HFFc6 (cell line): ENCODE measurements around the gene NIPAL3. TPM values are rescaled to one million over a fixed set of nuclear protein-coding genes. Genes with fewer than 3 reads are reported as not detected.
A peak's percentile ranks its signal among the peaks of the same experiment; 100 is the strongest.

Source experiments
- DNase-seq: peaks from one replicate; pipeline ENCODE4 v3.0.0-alpha.2; 2018
- H3K27ac Mint-ChIP-seq: 2 replicates; pipeline ENCODE4 v1.8.0; 2020; ENCODE audit warnings: mild to moderate bottlenecking, mixed read lengths
- H3K27me3 Mint-ChIP-seq: 2 replicates; pipeline ENCODE4 v1.8.0; 2021; ENCODE audit warnings: mild to moderate bottlenecking, moderate library complexity, mixed read lengths; ENCODE audit not compliant: insufficient read depth
- H3K36me3 Mint-ChIP-seq: 2 replicates; pipeline ENCODE4 v1.8.0; 2021; ENCODE audit warnings: low read depth, mixed read lengths
- H3K4me1 Mint-ChIP-seq: 2 replicates; pipeline ENCODE4 v1.8.0; 2020; ENCODE audit warnings: low read depth, mixed read lengths
- H3K4me3 Mint-ChIP-seq: 2 replicates; pipeline ENCODE4 v1.8.0; 2020; ENCODE audit warnings: mild to moderate bottlenecking, moderate library complexity, mixed read lengths
- H3K9me3 Mint-ChIP-seq: 2 replicates; pipeline ENCODE4 v1.8.0; 2020; ENCODE audit warnings: mild to moderate bottlenecking, mixed read lengths
- total RNA-seq, 6 experiments: library from RNA; stranded (reverse); fragmentation: NEBNext Ultra II Directional; extraction: Animal tissue kit (Norgen Biotek cat#: 25700); gene quantifications; 2 replicates in 1 of 6; 3 replicates in 5 of 6; pipeline ENCODE4 v1.2.3, GENCODE V29; 2021
- TF ChIP-seq, protein P1 (sequence below): fragments of 200-600 bp; sonication (generic); IDR thresholded peaks from 2 replicates; pipeline ENCODE4 v1.5.0; 2021; ENCODE audit warnings: antibody characterized with exemption, mild to moderate bottlenecking

Gene NIPAL3
- total RNA-seq, 6 experiments from 2014 or later = 97.8 to 164 (median 107) TPM

DNA sequence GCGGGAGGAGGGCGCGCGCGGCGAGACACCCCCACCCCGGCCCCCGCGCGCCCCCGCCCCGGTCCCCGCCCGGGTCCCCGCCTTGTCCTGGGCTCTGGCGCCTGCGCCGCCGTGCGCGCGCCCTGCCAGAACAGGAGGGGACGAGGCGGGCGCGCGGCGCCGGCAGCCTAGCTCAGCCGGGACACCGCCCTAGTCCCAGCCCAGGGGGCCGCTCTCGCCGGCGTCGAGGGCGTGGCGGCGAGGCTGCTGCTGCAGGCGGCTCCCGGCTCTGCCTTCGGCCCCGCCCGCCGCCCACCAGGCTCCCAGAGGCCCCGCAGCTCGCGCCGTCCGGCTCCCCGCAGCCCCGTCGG lies 87.1 kb downstream of the NIPAL3 start, which contains the start of gene RCAN3:
TSS of gene RCAN3 (plus strand) at position 128 of the 350 bp plus-strand sequence. CDS start 11,537 bp downstream, outside the sequence.
- Mint-ChIP-seq H3K27me3 (peaks cover 17% of the 10 kb centered on the region), H3K9me3 (no peaks in the 10 kb centered on the region), H3K4me1 (peaks cover 30% of the 10 kb centered on the region), H3K27ac (peak within 1 kb of the TSS; percentile 90), H3K4me3 (peak within 1 kb of the TSS; percentile 93), H3K36me3 (no peaks in the 10 kb centered on the region; the same call in 1 of the 2 replicates)
- DNase-seq = peak; percentile 77
- TF ChIP-seq, protein P1, sequence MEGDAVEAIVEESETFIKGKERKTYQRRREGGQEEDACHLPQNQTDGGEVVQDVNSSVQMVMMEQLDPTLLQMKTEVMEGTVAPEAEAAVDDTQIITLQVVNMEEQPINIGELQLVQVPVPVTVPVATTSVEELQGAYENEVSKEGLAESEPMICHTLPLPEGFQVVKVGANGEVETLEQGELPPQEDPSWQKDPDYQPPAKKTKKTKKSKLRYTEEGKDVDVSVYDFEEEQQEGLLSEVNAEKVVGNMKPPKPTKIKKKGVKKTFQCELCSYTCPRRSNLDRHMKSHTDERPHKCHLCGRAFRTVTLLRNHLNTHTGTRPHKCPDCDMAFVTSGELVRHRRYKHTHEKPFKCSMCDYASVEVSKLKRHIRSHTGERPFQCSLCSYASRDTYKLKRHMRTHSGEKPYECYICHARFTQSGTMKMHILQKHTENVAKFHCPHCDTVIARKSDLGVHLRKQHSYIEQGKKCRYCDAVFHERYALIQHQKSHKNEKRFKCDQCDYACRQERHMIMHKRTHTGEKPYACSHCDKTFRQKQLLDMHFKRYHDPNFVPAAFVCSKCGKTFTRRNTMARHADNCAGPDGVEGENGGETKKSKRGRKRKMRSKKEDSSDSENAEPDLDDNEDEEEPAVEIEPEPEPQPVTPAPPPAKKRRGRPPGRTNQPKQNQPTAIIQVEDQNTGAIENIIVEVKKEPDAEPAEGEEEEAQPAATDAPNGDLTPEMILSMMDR = no peak

DNA sequence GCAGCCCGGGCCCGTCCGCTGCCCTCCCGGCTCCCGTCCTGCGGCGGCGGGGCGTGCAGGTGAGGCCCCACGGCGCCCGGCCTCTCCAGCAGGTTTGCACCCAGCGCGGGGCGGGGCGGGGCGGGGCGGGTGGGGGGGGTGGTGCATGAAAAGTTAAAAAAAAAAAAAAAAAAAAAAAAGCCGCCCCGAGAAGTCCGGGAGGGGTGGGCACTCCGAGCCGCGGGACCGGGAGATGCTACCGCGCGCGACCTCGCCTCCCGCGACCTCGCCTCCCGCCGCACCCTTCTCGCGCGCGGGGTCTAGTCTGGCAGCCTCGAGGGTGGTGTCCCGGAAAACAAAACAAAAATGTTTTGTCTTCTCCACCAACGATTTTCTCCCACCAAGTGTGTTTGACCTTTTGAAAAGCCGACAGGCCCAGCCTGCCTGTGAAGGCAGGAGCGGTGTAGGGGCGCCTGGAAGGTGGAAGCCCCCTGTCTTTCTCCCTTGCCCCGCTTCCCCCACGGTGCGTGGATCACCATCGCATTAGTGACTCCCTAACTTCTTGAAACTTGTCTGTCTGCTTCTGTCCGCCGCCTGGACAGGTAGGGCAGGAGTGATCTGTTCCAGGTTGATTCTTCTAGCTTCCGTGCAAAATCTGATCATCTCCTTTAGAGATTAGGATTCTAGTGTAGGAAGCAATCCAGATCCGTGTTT lies 87.6 kb downstream of the NIPAL3 start:
- Mint-ChIP-seq H3K9me3 (no peaks in the 10 kb centered on the region), H3K36me3 (peaks cover 2% of the 10 kb centered on the region; the same call in 1 of the 2 replicates), H3K27ac (peak overlapping the region; percentile 80), H3K4me3 (peak overlapping the region; percentile 93), H3K4me1 (peaks cover 30% of the 10 kb centered on the region), H3K27me3 (peaks cover 13% of the 10 kb centered on the region)
- TF ChIP-seq, protein P1 = no peak
- DNase-seq = no peak

- TF ChIP-seq, protein P1 = no peak
- no peak for DNase-seq
- Mint-ChIP-seq H3K4me1 (peaks cover 30% of the 10 kb centered on the region), H3K27ac (peak overlapping the region; percentile 80; the same call in 1 of the 2 replicates), H3K27me3 (peaks cover 7% of the 10 kb centered on the region), H3K36me3 (peaks cover 8% of the 10 kb centered on the region), H3K4me3 (peak overlapping the region; percentile 93), H3K9me3 (no peaks in the 10 kb centered on the region)
Measured at GRCh38 chr1:24503870-24504523, 88.4 kb downstream of the NIPAL3 start.

GRCh38 chr1:24504560-24504959 lies 89.0 kb downstream of the NIPAL3 start:
- Mint-ChIP-seq H3K27ac (no peak overlapping the region), H3K36me3 (peaks cover 13% of the 10 kb centered on the region), H3K9me3 (no peaks in the 10 kb centered on the region), H3K4me3 (peak overlapping the region; percentile 93; the same call in 1 of the 2 replicates), H3K27me3 (peaks cover 4% of the 10 kb centered on the region), H3K4me1 (peaks cover 30% of the 10 kb centered on the region)
- no peak for DNase-seq
- TF ChIP-seq, protein P1 = no peak

- no peak overlapping the region for H3K27ac Mint-ChIP-seq
- no peak overlapping the region for H3K4me3 Mint-ChIP-seq
- no peak for DNase-seq
- no peaks in the 10 kb centered on the region for H3K9me3 Mint-ChIP-seq
- H3K27me3 Mint-ChIP-seq = no peaks in the 10 kb centered on the region; the same call in 1 of the 2 replicates
- H3K4me1 Mint-ChIP-seq = peaks cover 27% of the 10 kb centered on the region
- H3K36me3 Mint-ChIP-seq = peaks cover 15% of the 10 kb centered on the region
- TF ChIP-seq, protein P1 = no peak
Measured at GRCh38 chr1:24505816-24506215, 90.2 kb downstream of the NIPAL3 start.
